Osteoblast (primary cell): Measurements from ENCODE around the gene IPO9. TPM values are rescaled to one million over a fixed set of nuclear protein-coding genes. Genes with fewer than 3 reads are reported as not detected.

ENCODE experiments used
- DNase-seq: peaks from one replicate; pipeline ENCODE4 v3.0.0; 2011; ENCODE audit warnings: low spot score, mixed read lengths; ENCODE audit not compliant: insufficient read length; ENCODE audit errors: missing footprints
- H2AFZ ChIP-seq: 2 replicates; pipeline ENCODE4 v1.6.0; 2011; ENCODE audit warnings: mild to moderate bottlenecking, low read length
- H3K27ac ChIP-seq: 2 replicates; pipeline ENCODE4 v1.5.1; 2011; ENCODE audit warnings: mild to moderate bottlenecking, low read depth, low read length, moderate library complexity
- H3K27me3 ChIP-seq: 2 replicates; pipeline ENCODE4 v1.6.0; 2012; ENCODE audit warnings: mild to moderate bottlenecking, control low read depth, inconsistent platforms, low read length, moderate library complexity; ENCODE audit not compliant: insufficient read depth
- H3K36me3 ChIP-seq: 2 replicates; pipeline ENCODE4 v1.5.1; 2011; ENCODE audit warnings: mild to moderate bottlenecking, low read length, control low read depth, moderate library complexity; ENCODE audit not compliant: insufficient read depth
- H3K4me1 ChIP-seq: 2 replicates; pipeline ENCODE4 v1.5.1; 2011; ENCODE audit warnings: mild to moderate bottlenecking, low read length, control low read depth, moderate library complexity; ENCODE audit not compliant: insufficient read depth
- H3K4me2 ChIP-seq: 2 replicates; pipeline ENCODE4 v1.6.0; 2011; ENCODE audit warnings: mild to moderate bottlenecking, low read length; ENCODE audit not compliant: insufficient read depth
- H3K4me3 ChIP-seq: fragments of 200-600 bp; sonication (generic); 3 replicates; pipeline ENCODE4 v1.5.1; 2012; ENCODE audit warnings: mild to moderate bottlenecking, low read length, inconsistent platforms; ENCODE audit not compliant: insufficient read depth
- H3K79me2 ChIP-seq: 2 replicates; pipeline ENCODE4 v1.6.0; 2012; ENCODE audit warnings: mild to moderate bottlenecking, low read length, control low read depth, inconsistent platforms; ENCODE audit not compliant: insufficient read depth
- H3K9me3 ChIP-seq: 2 replicates; pipeline ENCODE4 v1.5.1; 2011; ENCODE audit warnings: low read depth, low read length, control low read depth
- H4K20me1 ChIP-seq: 2 replicates; pipeline ENCODE4 v1.6.0; 2012; ENCODE audit warnings: mild to moderate bottlenecking, low read length, control low read depth; ENCODE audit not compliant: insufficient read depth
- total RNA-seq: library from RNA; depleted of rRNA; stranded (reverse); fragments of >200 nt; gene quantifications from 2 replicates; pipeline ENCODE4 v1.2.3, GENCODE V29; 2012
- TF ChIP-seq, protein P1 (sequence below): IDR thresholded peaks from 2 replicates; pipeline ENCODE4 v1.5.1; 2011; ENCODE audit warnings: mild to moderate bottlenecking, low read depth, low read length, moderate library complexity; ENCODE audit errors: extremely low read depth

The IPO9 gene
- total RNA-seq, 1 donor, result 26.1 TPM

DNA sequence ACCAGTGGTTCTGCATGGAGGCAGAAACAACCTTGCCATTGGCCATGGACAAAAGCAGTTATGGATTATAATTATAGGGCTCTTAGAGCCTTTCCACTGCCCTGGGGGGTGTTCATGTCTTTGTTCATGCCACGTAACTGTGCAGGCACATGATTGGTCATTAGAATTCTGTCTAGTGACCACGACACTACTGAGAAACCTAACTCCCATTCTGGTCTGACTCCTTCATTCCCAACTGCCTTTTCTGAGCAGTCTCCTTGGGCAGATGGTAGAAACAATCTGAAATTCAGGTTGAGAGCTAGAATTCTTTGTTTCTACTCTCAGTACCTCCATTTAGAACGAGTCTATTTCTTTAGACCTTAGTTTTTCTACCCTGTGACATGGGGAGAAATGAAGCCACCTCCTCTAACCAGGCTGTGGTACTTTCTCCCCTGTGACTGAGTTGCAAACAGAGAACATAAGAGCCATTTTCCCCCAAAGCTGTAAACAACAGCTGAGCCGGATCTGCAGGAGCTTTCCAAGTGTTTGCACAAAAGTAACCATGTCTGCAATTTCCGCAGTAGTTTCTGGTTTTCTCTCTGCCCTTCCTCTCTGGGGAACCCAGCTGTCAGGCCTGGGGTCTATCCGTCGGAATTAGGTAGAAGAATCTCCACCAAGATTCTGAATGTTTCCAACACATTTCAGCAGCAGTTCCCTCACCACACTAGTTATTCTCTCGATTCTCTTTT, 37.7 kb upstream of the IPO9 start:
- Histone ChIP-seq H3K4me2 (no peak overlapping the region), H3K79me2 (peaks cover 22% of the 10 kb centered on the region), H3K27ac (peak overlapping the region; percentile 73), H4K20me1 (no peaks in the 10 kb centered on the region), H3K27me3 (no peaks in the 10 kb centered on the region), H3K9me3 (no peaks in the 10 kb centered on the region), H3K4me1 (peaks cover 55% of the 10 kb centered on the region), H2AFZ (no peak overlapping the region), H3K36me3 (peaks cover 94% of the 10 kb centered on the region), H3K4me3 (no peak overlapping the region)
- no peak for DNase-seq
- TF ChIP-seq, protein P1, sequence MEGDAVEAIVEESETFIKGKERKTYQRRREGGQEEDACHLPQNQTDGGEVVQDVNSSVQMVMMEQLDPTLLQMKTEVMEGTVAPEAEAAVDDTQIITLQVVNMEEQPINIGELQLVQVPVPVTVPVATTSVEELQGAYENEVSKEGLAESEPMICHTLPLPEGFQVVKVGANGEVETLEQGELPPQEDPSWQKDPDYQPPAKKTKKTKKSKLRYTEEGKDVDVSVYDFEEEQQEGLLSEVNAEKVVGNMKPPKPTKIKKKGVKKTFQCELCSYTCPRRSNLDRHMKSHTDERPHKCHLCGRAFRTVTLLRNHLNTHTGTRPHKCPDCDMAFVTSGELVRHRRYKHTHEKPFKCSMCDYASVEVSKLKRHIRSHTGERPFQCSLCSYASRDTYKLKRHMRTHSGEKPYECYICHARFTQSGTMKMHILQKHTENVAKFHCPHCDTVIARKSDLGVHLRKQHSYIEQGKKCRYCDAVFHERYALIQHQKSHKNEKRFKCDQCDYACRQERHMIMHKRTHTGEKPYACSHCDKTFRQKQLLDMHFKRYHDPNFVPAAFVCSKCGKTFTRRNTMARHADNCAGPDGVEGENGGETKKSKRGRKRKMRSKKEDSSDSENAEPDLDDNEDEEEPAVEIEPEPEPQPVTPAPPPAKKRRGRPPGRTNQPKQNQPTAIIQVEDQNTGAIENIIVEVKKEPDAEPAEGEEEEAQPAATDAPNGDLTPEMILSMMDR, result no peak

DNA sequence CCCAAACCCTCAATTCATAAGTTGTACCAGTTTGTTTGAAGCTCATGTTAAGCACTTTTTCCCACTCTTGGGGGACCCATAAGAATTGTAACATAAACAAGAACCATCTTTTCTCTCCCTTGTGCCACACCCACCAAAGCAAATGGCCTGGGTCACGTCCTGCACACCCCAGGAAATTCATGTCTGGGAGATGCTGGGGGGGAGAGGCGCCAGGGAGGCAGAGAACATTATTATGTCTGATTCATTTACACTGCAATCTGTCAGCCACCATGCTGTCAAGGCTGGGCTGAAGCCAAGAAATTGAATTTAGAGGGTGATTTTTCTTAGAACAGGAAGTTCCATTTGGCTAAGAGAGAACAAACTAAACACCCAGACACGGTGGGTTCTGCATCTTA, 37.2 kb upstream of the IPO9 start:
- H3K36me3 ChIP-seq, result peaks cover 92% of the 10 kb centered on the region
- H4K20me1 ChIP-seq, result no peaks in the 10 kb centered on the region
- no peak overlapping the region for H3K4me3 ChIP-seq
- H3K4me2 ChIP-seq, result no peak overlapping the region
- peak; percentile 89 for DNase-seq
- H3K27me3 ChIP-seq, result no peaks in the 10 kb centered on the region
- H3K79me2 ChIP-seq, result peaks cover 21% of the 10 kb centered on the region
- H3K4me1 ChIP-seq, result peaks cover 49% of the 10 kb centered on the region
- TF ChIP-seq, protein P1, result no peak
- H2AFZ ChIP-seq, result no peak overlapping the region
- H3K27ac ChIP-seq, result peak overlapping the region; percentile 73
- no peaks in the 10 kb centered on the region for H3K9me3 ChIP-seq

DNA sequence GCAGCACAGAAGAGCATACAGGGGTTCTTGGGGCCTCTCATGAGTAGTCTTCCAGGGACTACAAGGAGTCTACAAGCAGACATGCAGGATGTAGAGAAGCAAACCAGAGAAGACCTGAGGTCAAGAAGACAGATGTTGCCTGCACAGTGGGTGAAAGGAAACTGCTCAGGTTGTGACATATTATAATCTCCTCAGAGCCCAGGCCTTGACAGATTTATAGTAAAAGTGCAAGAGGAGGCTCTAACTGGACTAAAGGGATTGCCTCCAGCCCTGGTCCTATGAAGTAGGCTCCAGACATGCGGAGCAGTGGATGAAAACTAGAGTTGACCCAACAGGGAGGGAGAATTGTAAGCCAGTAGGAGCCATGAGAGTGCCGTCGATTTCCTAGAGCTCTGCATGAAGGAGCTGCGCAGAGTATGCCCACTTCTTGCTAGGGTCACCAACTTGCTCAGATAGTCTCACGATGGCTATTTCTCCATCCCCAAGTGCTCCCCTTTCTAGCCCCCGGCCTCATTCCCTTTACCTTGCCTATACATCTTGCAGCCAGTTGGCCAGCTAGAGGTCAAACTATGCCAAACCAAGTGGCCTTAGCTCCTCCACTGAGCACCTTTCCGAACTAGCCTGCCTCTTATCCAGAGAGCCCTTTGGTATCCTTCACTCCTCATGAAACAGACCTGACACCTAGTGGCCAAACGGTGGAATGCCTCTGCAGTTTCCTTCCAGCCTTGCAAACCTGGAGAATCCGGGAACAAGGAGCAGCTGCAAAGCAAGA, 36.2 kb upstream of the IPO9 start:
- no peaks in the 10 kb centered on the region for H3K9me3 ChIP-seq
- no peak overlapping the region for H3K4me3 ChIP-seq
- peak; percentile 89 for DNase-seq
- H3K27me3 ChIP-seq, result no peaks in the 10 kb centered on the region
- TF ChIP-seq, protein P1, result peak; percentile 98
- H3K27ac ChIP-seq, result peak overlapping the region; percentile 73
- H3K36me3 ChIP-seq, result peaks cover 92% of the 10 kb centered on the region
- peaks cover 45% of the 10 kb centered on the region for H3K4me1 ChIP-seq
- no peaks in the 10 kb centered on the region for H4K20me1 ChIP-seq
- no peak overlapping the region for H2AFZ ChIP-seq
- H3K4me2 ChIP-seq, result no peak overlapping the region
- H3K79me2 ChIP-seq, result peaks cover 18% of the 10 kb centered on the region

DNA sequence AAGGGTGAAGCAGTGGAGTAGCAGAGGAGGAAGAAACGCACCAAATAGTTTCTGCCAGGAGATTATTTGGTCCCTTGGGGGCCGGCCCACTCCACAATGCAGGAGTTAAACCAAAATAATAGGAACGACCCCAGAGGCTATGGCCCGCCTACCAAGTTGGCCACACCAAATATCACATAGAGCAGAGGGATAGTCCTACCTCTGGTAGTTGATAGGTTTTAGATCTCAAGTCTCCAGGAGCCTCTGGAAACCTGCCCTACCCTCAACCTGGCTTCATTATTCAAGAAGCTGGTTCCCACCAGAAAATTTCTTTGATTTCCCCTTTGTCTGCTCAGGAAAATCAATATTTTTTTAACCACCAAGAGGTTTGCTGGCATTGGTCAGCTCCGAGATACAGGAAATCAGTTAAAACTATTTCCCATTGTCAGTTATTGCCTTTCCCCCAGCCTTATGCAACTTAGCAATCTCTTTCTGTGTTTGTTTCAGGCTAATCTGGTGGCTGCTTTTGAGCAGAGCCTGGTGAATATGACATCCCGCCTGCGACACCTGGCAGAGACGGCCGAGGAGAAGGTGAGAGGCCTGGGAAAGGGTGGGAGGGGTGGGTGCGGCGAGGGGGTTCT, 35.5 kb upstream of the IPO9 start:
- Histone ChIP-seq H3K36me3 (peaks cover 92% of the 10 kb centered on the region), H3K4me1 (peaks cover 45% of the 10 kb centered on the region), H3K9me3 (no peaks in the 10 kb centered on the region), H3K79me2 (peaks cover 22% of the 10 kb centered on the region), H4K20me1 (no peaks in the 10 kb centered on the region), H3K27me3 (no peaks in the 10 kb centered on the region), H3K27ac (no peak overlapping the region), H3K4me3 (no peak overlapping the region), H2AFZ (no peak overlapping the region), H3K4me2 (no peak overlapping the region)
- TF ChIP-seq, protein P1, result no peak
- DNase-seq, result no peak
